Naive thymus-derived CD8-positive, alpha-beta T cell (primary cell): ENCODE results near the gene XKRX. TPM values are rescaled to one million over a fixed set of nuclear protein-coding genes. Genes with fewer than 3 reads are reported as not detected.

ENCODE experiments used
- ATAC-seq, 2 donors: fragments of 150-1000 bp; cut with Tn5 transposase in 1 of 2; sonication (Bioruptor Pico), chemical (Tn5 transposase) in 1 of 2; 1 replicate in 1 of 2; 2 replicates in 1 of 2; pipeline ENCODE4 v1.10.0; 2021; ENCODE audit warnings: mild to moderate bottlenecking in 2 of 2, moderate library complexity in 2 of 2
- POLR2A ChIA-PET: fragments of 350-600 bp; sonication (Branson Sonifier 250); formaldehyde crosslinking; loops from one replicate; lab custom pipeline; 2021; ENCODE audit warnings: antibody characterized with exemption; lab: Charles Lee
- DNase-seq, 10 donors: peaks; one replicate each; pipeline versions ENCODE4 v3.0.0 to v3.0.0-alpha.2; 2020 to 2022
- H3K27ac Mint-ChIP-seq, 10 donors: one replicate each; pipeline ENCODE4 v1.8.0; 2020 to 2022; ENCODE audit warnings: mild to moderate bottlenecking in 10 of 10, mixed read lengths in 10 of 10, moderate library complexity in 4 of 10, inconsistent platforms in 1 of 10
- H3K27me3 Mint-ChIP-seq, 5 donors: one replicate each; pipeline ENCODE4 v1.8.0; 2021 to 2022; ENCODE audit warnings: mixed read lengths in 5 of 5
- H3K36me3 Mint-ChIP-seq, 3 donors: one replicate each; pipeline ENCODE4 v1.8.0; 2020 to 2022; ENCODE audit warnings: mixed read lengths in 3 of 3, mild to moderate bottlenecking in 2 of 3, inconsistent platforms in 1 of 3
- H3K4me1 Mint-ChIP-seq, 4 donors: one replicate each; pipeline ENCODE4 v1.8.0; 2021 to 2022; ENCODE audit warnings: mixed read lengths in 4 of 4
- H3K4me3 Mint-ChIP-seq, 10 donors: one replicate each; pipeline ENCODE4 v1.8.0; 2020 to 2022; ENCODE audit warnings: mild to moderate bottlenecking in 10 of 10, mixed read lengths in 10 of 10, moderate library complexity in 6 of 10, inconsistent platforms in 1 of 10
- H3K9me3 Mint-ChIP-seq, 9 donors: one replicate each; pipeline ENCODE4 v1.8.0; 2020 to 2022; ENCODE audit warnings: mixed read lengths in 9 of 9, mild to moderate bottlenecking in 3 of 9, inconsistent platforms in 1 of 9, moderate library complexity in 1 of 9
- polyA plus RNA-seq, 3 donors: library from polyadenylated mRNA; unstranded; fragments of 300-500 nt; fragmentation: Illumina TruSeq; gene quantifications; one replicate each; pipeline ENCODE4 v1.2.3, GENCODE V29; 2021
- total RNA-seq, 8 experiments: library from RNA in 2 of 8; stranded (reverse) in 2 of 8; gene quantifications; one replicate each; pipeline ENCODE4 v1.2.3 and lab custom pipeline; 2021 to 2026

The XKRX gene
- total and polyA plus RNA-seq, 5 experiments from 2014 or later = 0.48 to 2.3 (median 1.5) TPM

DNA sequence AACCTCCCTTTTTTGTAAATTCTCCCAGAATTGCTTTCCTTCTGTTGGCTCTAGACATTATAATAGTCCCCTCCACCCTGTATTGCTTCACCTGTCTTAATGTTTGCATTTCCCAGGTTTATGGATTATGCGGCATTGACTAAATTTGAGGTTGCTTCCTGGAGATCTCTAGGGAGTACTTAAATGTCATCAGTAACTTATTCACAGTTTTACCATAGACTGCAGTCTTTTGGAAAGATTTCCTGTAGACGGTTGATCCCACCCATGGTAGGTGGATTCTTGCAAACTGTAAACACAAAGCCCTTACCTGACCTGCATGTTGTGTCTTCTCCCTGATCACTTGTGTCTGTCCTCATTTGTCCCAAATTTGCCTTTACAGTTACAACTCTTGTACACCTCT lies 48.3 kb downstream of the XKRX start:
- H3K36me3 Mint-ChIP-seq = no peaks in the 10 kb centered on the region

DNA sequence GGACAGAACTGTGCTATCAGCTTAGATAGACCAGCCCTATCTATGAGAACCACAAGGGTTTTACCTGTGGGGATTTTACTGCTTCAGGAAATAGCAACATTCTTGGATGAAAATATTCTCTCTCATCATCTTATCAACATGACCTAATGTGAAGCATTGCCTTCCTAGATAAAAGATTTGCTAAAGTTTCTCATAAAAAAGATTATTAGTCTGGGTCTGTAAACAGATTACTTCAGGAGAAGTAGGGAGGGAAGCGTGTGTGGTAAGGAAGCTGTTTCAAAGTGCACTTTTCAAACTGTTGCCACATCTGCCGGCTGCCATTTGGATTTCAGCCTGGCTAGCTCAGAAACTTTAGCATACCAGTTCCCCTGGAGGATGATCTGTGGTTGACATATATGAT lies 54.4 kb downstream of the XKRX start, which contains the start of gene NOX1:
NOX1 (minus strand) TSS at position 35 of the 400 bp plus-strand sequence. CDS start 220 bp downstream, outside the sequence.
- Mint-ChIP-seq H3K27ac (no peak within 1 kb of the TSS), H3K4me1 (peaks cover 0 to 1% (median 0%) of the 10 kb centered on the region in 4 donors), H3K36me3 (no peaks in the 10 kb centered on the region), H3K9me3 (no peaks in the 10 kb centered on the region), H3K27me3 (peaks cover 0 to 4% (median 1%) of the 10 kb centered on the region in 5 donors), H3K4me3 (no peak within 1 kb of the TSS)
- DNase-seq (no peak), ATAC-seq (no peak)
- POLR2A ChIA-PET = no interaction called here

More for the DNA sequence above, 48.3 kb downstream of the XKRX start:
- no peaks in the 10 kb centered on the region for H3K9me3 Mint-ChIP-seq
- DNase-seq = no peak
- H3K4me3 Mint-ChIP-seq = no peak overlapping the region
- H3K27me3 Mint-ChIP-seq = peaks cover 0 to 4% (median 0%) of the 10 kb centered on the region in 5 donors
- ATAC-seq = no peak
- no peak overlapping the region for H3K27ac Mint-ChIP-seq
- POLR2A ChIA-PET = no interaction called here
- H3K4me1 Mint-ChIP-seq = peaks cover 0 to 2% (median 0%) of the 10 kb centered on the region in 4 donors

DNA sequence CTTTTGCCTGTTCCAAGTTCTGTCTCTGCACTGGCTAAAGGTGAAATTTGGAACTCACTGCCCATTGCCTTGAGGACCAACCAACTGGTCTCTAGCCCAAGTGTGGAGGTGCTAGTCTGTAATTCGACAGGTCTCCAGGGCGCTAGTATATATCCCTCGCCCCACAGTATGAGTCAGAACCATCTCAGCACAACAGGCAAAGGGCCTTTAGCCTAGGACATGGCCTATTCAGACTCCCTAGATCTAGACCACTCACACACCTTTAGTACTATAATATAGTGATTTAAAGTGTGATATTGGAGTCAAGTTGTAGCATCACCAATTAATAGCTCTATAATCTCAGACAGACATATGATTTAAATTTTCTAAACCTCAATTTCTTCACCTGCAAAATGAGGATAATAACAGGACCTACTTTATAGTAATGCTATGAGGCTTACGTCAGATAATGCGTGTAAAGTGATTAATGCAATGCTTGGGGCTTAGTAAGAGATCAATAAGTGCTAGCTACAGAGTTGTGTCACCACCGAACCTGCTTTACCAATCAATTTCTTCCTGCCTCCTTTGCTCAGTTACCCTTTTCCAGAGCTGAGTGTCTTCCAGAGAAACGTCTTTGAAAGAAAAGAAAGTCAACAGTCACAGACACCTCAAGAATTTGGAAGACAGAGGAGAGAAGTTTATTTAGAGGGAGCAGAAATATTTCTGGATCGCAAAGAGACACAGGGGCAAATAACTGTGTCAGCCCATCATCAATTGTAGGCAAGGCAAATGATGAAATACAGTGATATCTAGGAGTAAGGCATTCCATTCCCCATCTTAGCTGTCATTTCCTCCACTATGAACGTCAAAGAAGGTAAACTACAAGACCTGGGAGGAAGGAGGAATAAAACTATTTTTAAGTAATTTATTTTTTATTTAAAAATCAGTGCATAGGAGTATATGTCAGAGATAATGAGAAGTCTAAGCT lies 56.8 kb downstream of the XKRX start:
- Mint-ChIP-seq H3K27me3 (peaks cover 0 to 4% (median 0%) of the 10 kb centered on the region in 5 donors), H3K27ac (no peak overlapping the region), H3K4me3 (no peak overlapping the region), H3K4me1 (peaks cover 0 to 1% (median 0%) of the 10 kb centered on the region in 4 donors), H3K36me3 (no peaks in the 10 kb centered on the region), H3K9me3 (peaks cover 0 to 1% (median 0%) of the 10 kb centered on the region in 9 donors)
- ATAC-seq = no peak
- DNase-seq = no peak
- POLR2A ChIA-PET = no interaction called here

DNA sequence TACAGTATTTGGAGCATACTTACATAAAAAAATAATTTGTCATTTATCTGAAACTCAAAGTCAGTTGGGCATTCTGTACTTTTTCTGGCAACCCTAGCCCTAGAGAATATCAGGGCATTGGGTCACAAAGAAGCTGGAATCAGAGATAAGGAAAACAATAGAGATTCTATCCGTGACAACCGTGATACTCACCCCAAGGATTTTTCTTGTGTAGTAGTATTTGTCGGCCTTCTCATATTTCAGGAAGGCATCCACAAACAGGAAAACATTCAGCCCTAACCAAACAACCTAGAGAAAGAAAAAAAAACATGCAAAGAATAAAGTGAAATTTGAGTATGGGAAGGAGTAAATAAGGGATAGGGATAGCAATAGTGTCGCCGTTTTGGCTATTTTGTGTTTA lies 58.2 kb downstream of the XKRX start:
- Mint-ChIP-seq H3K9me3 (peaks cover 0 to 1% (median 0%) of the 10 kb centered on the region in 9 donors), H3K36me3 (no peaks in the 10 kb centered on the region), H3K4me3 (no peak overlapping the region), H3K4me1 (peaks cover 0 to 1% (median 0%) of the 10 kb centered on the region in 4 donors), H3K27me3 (peaks cover 0 to 4% (median 0%) of the 10 kb centered on the region in 5 donors), H3K27ac (no peak overlapping the region)
- POLR2A ChIA-PET = no interaction called here
- DNase-seq (no peak), ATAC-seq (no peak)

GRCh38 chrX:100868273-100868672 lies 60.4 kb downstream of the XKRX start:
- no peak for ATAC-seq
- peaks cover 0 to 1% (median 0%) of the 10 kb centered on the region in 9 donors for H3K9me3 Mint-ChIP-seq
- DNase-seq = no peak
- H3K27ac Mint-ChIP-seq = no peak overlapping the region
- peaks cover 0 to 4% (median 0%) of the 10 kb centered on the region in 5 donors for H3K27me3 Mint-ChIP-seq
- H3K4me1 Mint-ChIP-seq = no peaks in the 10 kb centered on the region
- H3K4me3 Mint-ChIP-seq = no peak overlapping the region
- no peaks in the 10 kb centered on the region for H3K36me3 Mint-ChIP-seq
- POLR2A ChIA-PET = no interaction called here

GRCh38 chrX:100864657-100865391 lies 63.9 kb downstream of the XKRX start:
- POLR2A ChIA-PET = no interaction called here
- no peak overlapping the region for H3K27ac Mint-ChIP-seq
- peaks cover 0 to 1% (median 0%) of the 10 kb centered on the region in 9 donors for H3K9me3 Mint-ChIP-seq
- H3K4me1 Mint-ChIP-seq = no peaks in the 10 kb centered on the region
- H3K27me3 Mint-ChIP-seq = peaks cover 0 to 5% (median 0%) of the 10 kb centered on the region in 5 donors
- no peaks in the 10 kb centered on the region for H3K36me3 Mint-ChIP-seq
- DNase-seq (no peak), ATAC-seq (no peak)
- H3K4me3 Mint-ChIP-seq = no peak overlapping the region

Other genes with a start within 250 kb of the XKRX start
- gene SYTL4, start 196.8 kb downstream of the XKRX start, total RNA-seq = not detected
- not detected for gene SYTL4, start 196.8 kb downstream of the XKRX start, polyA plus RNA-seq
- 10 to 100 TPM; 12.7 to 15.2 TPM for gene CSTF2, start 108.5 kb downstream of the XKRX start, total RNA-seq
- gene CSTF2, start 108.5 kb downstream of the XKRX start, polyA plus RNA-seq = 10 to 100 TPM in 1 of 3 donors, 1 to 10 TPM in 2; 6.8 to 13.7 (median 8.5) TPM
- gene NOX1, start 54.6 kb downstream of the XKRX start, total RNA-seq = not detected
- gene NOX1, start 54.6 kb downstream of the XKRX start, polyA plus RNA-seq = not detected
- not detected for gene ARL13A, start 40.8 kb upstream of the XKRX start, total RNA-seq
- not detected for gene ARL13A, start 40.8 kb upstream of the XKRX start, polyA plus RNA-seq
- gene TRMT2B, start 123.2 kb upstream of the XKRX start, total RNA-seq = 10 to 100 TPM; 50.7 to 53.9 TPM
- gene TRMT2B, start 123.2 kb upstream of the XKRX start, polyA plus RNA-seq = 10 to 100 TPM; 42.0 to 49.1 (median 45.2) TPM
- gene TMEM35A, start 150.0 kb upstream of the XKRX start, total RNA-seq = not detected
- gene TMEM35A, start 150.0 kb upstream of the XKRX start, polyA plus RNA-seq = not detected
- gene CENPI, start 169.3 kb upstream of the XKRX start, total RNA-seq = 1 to 10 TPM; 1.3 TPM
- under 1 TPM in 2 of 3 donors, not detected in 1; 0.09 to 0.15 TPM for gene CENPI, start 169.3 kb upstream of the XKRX start, polyA plus RNA-seq